NOMO-1 treated with dmso at 0.1 percent for 144 hours (cell line): Measurements from ENCODE around the gene PYY.
"Not testable (repeated sequence)": the region's sequence is repeated elsewhere in the genome, so short reads cannot be mapped to it uniquely, and the experiment has no call there.

ENCODE experiments used
- DNase-seq: peaks from one replicate; lab custom pipeline; 2025; ENCODE audit not compliant: unreplicated experiment; lab: John Stamatoyannopoulos, UW

The PYY gene

DNA sequence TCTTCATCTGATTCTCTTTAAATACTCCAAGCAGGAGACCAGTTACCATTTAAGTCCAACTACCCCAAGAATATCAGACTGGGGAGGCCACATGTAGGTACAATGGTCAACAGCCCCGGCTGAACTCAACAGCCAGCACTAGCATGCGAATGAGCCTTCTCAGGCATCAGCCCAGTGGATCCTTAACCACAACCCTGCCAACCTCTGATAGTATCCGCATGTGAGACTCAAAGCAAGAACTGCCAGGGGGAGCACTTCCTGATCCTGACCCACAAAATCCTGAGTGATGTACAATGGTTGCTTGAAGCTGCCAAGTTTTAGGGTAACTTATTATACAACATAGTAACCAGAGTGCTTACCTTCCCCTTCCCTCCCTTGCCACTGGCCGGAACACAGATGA, 4.0 kb downstream of the PYY start:
- DNase-seq, result no peak

DNA sequence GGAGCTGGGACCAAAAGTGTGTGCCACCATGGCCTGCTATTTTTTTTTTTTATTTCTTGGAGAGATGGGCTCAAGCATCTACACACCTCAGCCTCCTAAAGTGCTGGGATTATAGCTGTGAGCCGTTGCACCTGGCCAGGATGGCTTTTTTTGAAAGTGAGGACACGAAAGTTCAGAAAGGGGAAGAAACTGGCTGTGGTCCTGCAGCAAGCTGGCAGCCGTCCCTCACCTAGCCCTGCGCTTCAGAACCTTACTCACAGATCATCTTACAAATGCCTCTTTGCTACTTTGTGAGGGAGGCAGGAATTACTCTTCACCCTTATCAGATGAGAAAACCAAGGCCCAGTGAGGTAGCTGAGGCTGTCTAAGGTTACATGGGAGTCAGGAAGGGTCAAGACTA, 7.0 kb downstream of the PYY start:
- DNase-seq, result no peak

DNA sequence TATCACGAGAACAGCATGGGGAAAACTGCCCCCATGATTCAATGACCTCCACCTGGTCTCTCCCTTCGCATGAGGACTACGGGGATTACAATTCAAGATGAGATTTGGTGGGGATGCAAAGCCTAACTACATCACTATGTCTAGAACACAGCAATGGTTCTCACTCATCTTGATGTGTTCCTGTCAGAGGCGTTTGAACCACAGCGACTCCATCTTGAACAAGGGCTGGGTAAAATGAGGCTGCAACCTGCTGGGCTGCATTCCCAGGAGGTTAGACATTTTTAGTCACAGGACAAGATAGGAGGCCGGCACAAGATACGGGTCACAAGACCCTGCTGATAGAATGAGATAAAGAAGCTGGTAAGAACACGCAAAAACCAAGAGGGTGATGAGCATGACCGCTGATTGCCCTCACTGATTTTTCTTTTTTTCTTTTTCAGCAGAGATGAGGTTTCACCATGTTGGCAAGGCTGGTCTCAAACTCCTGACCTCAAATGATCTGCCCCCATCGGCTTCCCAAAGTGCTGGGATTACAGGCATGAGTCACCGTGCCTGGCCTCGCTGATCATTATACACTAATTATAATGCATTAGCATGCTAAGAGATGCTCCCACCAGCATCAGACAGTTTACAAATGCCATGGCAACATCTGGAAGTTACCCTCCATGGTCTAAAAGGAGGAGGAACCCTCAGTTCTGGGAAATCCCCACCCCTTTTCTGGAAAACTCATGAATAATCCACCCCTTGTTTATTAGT, 8.5 kb downstream of the PYY start:
- DNase-seq, result no peak

DNA sequence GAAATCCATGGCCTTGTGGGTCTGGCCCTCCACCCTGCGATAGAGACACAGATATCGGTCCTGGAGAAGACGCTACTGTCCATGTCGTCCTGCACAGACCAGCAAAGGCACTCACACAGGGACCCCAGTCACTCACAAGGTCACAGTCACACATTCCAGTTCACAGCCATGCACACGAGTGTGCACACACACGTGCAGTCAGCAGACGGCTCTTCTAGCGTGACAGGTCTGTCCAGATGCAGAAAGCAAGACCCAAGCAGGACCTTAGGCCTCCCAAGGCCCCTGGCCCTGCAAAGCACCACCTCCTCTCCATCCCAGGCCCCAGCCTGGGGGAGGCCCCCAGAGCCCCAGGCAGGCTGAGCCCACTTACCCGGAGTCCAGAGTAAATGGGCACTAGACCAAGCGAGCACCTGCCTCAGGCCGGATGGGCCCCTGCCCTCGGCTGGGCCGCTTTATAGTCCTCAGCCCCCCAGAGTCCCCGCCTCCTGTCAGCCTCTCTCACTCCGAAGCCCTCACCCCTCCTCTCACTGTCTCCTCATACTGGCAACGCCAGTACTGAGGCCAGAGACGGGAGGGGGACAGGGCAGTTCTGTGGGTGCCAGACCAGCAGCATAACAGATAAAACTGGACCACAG, 11.6 kb downstream of the PYY start, which contains the start of gene PPY:
Gene PPY, minus strand, starts transcription at position 426 of the 635 bp plus-strand sequence. CDS start 822 bp downstream, outside the sequence.
- DNase-seq, result no peak

DNA sequence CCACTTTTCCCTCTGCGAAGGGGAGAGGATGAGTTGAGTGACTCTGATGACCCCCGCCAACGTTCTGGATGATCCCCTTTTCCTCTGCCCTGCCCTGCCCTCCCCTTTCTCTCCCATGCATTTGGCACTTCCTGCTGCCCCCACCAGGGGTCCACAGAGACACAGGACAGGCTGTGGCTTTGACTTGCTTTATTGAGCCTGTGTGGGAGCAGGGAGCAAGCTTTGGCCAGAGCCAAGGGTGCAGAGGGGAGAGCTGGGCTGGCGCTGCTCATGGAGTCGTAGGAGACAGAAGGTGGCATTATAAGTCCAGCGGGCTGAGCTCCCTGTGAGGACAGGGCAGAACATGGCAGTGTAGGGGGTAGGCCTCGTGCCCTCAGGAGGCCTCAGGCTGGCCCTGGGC, 13.1 kb downstream of the PYY start:
- DNase-seq, result no peak

DNA sequence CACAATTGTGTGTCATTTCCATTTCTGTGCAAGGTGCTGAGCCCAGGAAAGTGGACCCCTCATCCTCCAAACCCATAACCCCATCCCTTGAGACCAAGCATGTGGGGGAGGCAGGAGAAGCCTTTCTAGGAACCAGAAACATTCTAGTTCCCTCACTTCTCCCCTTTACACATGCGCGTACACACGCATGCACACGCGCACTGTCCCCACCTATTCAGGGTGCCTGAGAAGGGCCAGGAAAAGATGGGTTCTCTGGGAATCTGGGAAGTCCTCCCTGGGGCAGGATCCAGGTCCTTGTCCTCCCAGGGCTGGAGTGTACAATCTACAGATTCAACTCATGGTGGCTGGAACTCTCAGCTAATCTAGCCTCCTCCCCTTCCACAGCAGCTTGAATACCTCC, 13.9 kb downstream of the PYY start:
- DNase-seq, result no peak

DNA sequence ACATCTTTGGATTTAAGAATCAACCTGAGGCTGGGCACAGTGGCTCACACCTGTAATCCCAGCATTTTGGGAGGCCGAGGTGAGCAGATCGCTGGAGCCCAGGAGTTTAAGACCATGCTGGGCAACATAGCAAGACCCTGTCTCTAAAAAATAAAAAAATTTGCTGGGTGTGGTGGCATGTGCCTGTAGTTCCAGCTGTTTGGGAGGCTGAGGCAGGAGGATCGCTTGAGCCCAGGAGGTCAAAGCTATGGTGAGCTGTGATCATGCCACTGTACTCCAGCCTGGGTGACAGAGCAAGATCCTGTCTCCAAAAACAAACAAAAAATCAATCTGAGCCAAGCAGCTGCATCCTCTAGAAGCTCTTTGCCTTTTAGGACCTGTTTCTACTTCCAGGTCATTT, 14.3 kb downstream of the PYY start:
- not testable (repeated sequence) for DNase-seq

DNA sequence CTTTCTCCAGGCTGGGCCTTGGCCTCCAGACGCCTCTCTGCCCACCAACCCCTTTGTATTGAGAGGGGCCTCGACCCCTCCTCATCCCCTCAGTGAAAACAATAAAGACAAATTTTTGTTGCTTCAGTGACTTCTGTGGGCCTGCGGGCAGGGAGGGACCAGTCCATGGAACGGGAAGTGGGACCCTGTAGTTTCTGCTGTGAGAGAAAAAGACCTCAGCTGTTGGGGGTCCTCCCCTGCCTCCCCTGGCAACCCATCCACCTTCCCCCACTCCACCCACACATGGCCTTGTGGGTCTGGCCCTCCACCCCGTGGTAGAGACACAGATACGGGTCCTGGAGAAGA, 14.9 kb downstream of the PYY start:
- no peak for DNase-seq

DNA sequence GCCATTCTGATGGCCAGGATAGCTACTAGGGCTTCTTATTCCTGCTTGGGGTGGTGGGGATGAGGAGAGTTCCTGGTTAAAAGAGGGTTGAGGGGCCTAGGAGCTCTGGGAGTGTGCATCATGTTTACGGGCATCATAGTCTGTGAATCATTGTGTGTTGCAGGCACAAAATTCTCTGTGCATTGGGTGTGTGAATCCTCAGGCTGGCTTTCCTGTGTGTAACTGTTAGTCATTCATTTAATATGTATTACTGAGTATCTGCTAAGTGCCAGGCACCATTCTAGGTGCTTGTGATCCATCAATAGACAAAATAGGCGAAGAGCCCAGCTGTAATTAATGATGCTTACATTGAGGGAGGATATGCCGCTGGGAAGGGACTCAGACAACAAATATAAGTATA, 17.3 kb downstream of the PYY start:
- no peak for DNase-seq

DNA sequence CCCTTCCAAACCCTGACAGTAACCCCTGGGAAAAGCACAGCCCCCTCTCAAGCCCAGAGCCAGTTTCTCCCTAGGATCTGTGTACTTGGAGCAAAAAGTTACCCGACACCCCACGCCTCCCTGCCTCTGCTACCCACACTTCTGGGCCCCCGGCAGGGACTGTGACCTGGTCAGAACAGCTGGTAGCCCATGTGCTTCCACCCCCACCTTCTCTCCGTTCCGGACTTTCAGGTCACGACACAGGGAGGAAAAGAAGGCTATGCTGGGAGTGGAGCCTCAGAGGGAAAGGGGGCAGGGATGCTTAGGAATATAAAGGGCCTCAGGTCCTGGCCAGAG, 17.8 kb downstream of the PYY start:
- DNase-seq, result no peak

DNA sequence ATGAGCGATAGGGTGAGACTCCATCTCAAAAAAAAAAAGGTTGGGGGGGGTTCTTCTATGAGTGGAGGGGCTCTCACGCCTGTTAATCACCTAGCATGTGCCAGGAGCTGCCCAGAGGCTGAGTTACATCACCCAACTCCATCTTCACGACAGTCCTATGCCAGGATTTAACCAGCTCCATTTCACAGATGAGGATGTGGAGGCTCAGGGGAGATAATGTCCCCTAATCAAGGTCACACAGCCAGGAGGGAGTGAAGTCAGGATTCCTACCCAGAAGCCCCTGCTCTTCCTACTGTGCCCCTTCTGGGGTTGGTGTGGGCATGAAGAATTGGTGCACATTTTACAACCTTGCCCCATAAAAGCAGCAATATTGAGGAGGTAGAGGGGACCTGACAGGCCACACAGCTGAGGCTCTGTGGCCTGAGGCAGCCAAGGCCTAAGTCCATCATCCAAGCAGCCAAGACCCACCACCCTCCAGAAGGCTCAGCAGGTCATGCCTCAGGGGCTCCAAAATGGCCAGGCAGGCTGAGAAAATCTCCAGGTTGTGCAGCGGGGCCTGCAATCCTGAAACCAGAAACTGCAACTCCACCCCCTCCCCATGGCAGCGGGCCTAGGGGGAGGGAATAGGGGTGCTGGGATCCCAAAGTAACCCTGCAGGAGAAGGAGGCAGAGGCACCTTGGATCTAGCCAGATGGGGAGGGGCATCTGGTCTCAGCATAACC, 18.4 kb downstream of the PYY start:
- DNase-seq, result no peak

DNA sequence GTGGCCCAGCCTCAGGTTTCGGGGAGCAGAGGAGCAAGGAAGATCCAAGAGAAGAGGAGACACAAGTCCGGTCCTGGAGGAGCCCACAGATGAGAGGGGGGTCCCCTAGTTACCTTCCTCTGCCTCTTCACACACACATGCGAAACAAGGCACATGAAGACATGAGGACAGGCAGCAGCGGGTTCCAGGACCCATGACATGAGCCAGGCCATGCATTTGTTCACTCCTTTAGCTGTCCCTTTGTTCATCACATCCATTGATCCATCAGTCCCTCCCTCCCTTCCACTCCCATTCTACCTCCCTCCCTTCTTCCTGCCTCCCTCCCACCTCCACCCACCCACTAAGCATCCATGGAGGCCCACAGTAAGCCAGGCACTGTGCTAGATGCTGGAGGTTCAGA, 20.8 kb downstream of the PYY start:
- DNase-seq, result no peak

DNA sequence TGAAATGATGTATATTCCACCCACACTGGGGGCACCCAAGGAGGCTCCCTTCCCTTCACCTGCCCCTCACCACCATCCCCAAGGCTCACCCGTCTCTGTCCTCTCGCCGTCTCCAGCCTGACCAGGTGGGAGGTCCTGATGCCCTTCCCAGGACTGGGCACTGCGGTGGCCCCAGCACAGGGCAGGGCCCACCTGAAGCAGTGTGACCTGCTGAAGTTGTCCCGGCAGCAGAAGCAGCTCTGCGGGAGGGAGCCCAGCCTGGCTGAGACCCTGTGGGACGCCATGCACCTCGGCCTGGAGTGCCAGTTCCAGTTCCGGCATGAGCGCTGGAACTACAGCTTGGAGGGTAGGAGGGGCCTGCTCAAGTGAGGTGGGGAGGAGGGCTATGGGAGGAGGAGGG, 21.4 kb downstream of the PYY start:
- DNase-seq, result no peak

DNA sequence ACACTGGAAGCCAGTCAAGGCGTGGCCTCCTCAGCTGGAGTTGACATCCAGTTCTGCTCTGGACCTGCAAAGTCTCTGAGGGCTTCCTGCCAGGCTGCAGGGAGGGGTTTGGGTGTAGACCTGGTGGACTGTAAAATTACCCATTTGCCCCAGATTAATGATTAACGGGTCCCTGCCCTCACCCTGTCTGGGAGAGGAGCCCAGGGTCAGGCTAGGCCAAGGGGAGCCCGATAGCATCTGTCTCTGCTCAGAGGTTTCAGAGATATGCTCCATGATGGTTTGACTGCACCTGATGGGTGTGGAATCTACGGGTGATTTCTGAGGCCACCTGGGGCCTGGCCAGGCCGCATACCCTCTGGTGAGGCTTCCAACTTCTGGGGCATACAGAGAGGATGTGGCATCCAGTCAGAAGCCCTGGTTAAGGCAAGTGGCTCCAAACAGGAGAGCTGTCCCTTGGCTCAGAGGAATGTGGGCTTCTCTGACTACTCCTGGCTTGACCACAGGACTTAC, 22.6 kb downstream of the PYY start:
- no peak for DNase-seq

DNA sequence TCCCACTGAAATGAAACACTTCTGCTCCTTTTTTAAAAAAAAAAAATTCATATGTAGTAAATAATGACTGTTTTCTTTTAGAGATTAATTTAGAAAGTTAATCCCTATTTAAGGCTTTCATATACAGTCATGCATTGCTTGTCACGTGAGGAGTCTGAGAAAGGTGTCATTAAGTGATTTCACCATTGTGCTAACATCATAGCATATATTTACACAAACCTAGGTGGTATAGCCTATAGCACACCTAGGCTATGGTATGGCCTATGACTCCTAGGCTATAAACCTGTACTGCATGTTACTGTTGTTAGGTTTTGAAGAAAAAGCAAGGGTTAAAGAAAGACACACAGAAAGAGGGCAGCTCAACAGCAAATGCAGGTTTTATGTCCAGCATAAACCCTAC, 25.1 kb downstream of the PYY start:
- no peak for DNase-seq

DNA sequence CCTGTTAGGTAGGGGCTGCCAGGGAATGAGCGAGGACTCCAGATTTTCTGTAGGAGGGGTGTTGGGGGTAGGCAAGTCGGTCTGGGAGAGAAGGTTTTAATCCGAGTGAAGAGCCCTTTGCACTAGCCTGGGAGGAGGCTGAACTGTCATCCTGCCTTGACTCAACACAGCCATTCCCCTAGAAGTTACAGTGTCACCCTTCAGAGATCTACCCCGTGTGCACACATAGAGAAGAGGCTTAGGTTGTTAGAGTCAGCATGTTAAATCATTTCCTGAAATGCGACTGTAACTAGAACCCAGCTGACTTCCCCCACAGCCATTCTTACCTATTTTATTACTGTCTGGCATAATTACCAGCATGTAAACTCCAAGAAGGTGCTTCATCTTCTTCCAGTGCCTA, 25.8 kb downstream of the PYY start:
- DNase-seq, result not testable (repeated sequence)

DNA sequence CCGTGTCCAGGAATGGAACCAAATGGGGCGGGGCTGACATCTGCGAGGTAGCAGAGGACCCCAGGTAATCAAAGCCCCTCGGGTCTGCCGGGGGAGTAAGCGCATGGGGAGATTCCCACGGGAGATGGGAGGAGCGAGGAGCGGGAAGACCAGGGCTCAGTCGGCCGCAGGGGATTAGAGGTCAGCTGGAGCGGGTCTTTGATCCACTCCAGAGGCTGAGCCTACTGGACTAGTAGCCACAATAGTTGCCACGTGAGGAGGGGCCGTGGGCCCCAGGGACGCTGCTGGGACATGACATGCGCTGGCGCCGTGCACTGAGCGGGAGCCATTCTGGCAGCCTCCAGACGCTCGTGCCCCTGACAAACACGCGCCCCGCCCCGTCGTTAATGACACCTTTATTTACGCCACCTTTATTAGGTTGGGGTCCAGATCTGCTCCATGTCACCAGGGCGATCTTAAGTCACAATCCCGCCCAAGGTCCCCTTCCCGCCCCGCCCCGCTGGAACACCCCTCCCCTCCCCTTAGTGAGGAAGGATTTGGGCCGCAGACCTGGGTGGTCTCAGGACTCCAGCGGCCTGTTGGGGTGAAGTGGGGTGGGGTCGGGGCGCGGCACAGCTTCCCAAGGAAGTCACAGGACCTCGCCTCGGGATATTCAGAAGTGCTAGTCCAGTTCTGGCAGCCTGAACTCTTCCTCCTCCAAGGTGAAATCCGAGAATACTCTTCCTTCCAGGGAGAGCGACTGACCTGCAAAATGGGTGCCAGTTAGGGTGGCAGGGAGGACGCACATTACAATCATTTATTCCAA, 26.5 kb downstream of the PYY start:
- DNase-seq, result no peak

DNA sequence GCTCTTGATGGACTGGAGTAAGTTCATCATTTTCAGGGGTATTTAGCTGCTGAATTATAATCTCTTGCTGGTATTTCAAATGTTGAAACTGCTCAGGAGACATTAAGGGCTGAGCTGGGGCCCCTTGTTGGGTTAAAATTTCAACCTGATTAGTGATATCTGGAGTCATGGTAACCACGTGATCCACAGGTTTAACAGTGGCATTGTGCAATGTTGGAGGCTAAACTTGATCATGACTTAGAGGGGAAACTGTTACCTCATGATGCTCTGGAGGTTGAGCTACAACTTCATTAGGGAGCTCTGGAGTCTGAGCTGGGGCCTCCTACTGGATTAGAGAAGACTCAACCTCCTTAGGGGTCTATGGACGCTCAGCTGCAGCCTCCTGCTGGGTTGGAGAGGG, 29.2 kb downstream of the PYY start:
- DNase-seq, result no peak

DNA sequence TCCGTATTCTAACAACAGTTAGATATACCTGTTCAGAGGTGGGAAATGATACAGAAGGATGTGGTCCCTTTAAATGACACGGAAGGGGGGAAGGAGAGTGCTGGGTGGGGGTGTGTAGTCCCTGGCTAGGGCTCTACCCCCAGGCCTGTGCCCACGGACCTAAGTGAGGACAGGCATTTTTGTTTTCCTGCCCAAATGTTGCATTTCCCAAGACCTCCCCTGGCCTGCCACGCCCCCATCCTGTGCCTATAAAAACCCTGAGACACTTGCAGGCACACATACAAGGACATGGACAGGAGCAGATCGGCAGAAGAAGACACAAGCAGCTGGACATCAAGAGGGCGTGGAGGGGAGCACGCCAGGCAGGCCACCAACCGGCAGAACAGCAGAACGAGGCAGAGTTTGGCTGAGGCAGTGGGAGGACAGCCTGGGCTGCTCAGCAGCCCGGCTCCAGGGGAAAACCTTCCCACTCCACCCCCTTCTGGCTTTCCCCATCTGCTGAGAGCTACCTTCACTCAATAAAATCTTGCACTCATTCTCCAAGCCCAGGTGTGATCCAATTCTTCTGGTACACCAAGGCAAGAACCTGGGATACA, 33.1 kb downstream of the PYY start:
- DNase-seq, result no peak

DNA sequence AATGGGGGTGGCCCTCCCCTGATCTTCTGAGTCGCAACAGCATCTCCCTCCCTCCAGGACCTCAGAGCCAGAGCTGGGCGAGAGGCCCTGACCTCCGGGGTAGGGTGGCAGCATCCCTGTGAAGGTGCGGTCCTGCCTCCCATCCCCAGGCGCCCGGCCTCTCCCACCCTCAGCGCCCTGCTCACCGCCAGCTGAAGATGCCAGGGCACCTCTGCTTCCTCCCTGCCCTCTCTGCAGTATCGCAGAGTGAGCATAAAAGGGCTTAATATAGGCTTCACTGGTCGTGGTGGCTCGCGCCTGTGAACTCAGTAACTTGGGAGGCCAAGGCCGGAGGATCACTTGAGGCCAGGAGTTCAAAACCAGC, 35.7 kb downstream of the PYY start:
- DNase-seq, result no peak
